Keratinocyte (primary cell): Measurements from ENCODE around the gene GRIK4. TPM values are rescaled to one million over a fixed set of nuclear protein-coding genes. Genes with fewer than 3 reads are reported as not detected.

Experiments
- DNase-seq: peaks from one replicate; pipeline ENCODE4 v3.0.0-alpha.2; 2011; ENCODE audit warnings: low read depth, missing footprints, low spot score
- FAIRE-seq: peaks from 2 replicates; lab custom pipeline; 2011; peaks lifted over from hg19 to GRCh38; lab: Jason Lieb, UNC
- H2AFZ ChIP-seq: 2 replicates; pipeline ENCODE4 v1.6.0; 2012; ENCODE audit warnings: low read length, control low read depth, inconsistent platforms; ENCODE audit not compliant: control insufficient read depth
- H3K27ac ChIP-seq: 2 replicates; pipeline ENCODE4 v1.5.1; 2011; ENCODE audit warnings: low read length; ENCODE audit not compliant: control insufficient read depth, insufficient read depth
- H3K27me3 ChIP-seq: 3 replicates; pipeline ENCODE4 v1.6.0; 2011; ENCODE audit warnings: low read length; ENCODE audit not compliant: control insufficient read depth, insufficient read depth; ENCODE audit errors: extremely low read depth
- H3K36me3 ChIP-seq, 2 experiments: 2 replicates in 1 of 2; 3 replicates in 1 of 2; pipeline ENCODE4 v1.5.1; 2011; ENCODE audit warnings: low read length in 2 of 2, mild to moderate bottlenecking in 1 of 2; ENCODE audit not compliant: control insufficient read depth in 2 of 2, insufficient read depth in 2 of 2; ENCODE audit errors: extremely low read depth in 1 of 2
- H3K4me1 ChIP-seq: 3 replicates; pipeline ENCODE4 v1.5.1; 2011; ENCODE audit warnings: low read length; ENCODE audit not compliant: control insufficient read depth, insufficient read depth; ENCODE audit errors: extremely low read depth
- H3K4me2 ChIP-seq: 3 replicates; pipeline ENCODE4 v1.6.0; 2011; ENCODE audit warnings: low read depth, low read length; ENCODE audit not compliant: control insufficient read depth, insufficient read depth; ENCODE audit errors: extremely low read depth
- H3K4me3 ChIP-seq, 3 experiments: fragments of 200-600 bp in 1 of 3; sonication (generic) in 1 of 3; 2 replicates in 2 of 3; 3 replicates in 1 of 3; pipeline ENCODE4 v1.5.1; 2011 to 2016; ENCODE audit warnings: low read length in 3 of 3, mild to moderate bottlenecking in 3 of 3, control low read depth in 2 of 3, inconsistent platforms in 1 of 3, low read depth in 1 of 3, mixed read lengths in 1 of 3, mixed run types in 1 of 3, moderate library complexity in 1 of 3; ENCODE audit not compliant: control insufficient read depth in 2 of 3, insufficient read depth in 2 of 3; ENCODE audit errors: extremely low read depth in 1 of 3
- H3K79me2 ChIP-seq: 2 replicates; pipeline ENCODE4 v1.6.0; 2012; ENCODE audit warnings: low read length; ENCODE audit not compliant: control insufficient read depth, insufficient read depth
- H3K9ac ChIP-seq: 3 replicates; pipeline ENCODE4 v1.6.0; 2011; ENCODE audit warnings: low read length; ENCODE audit not compliant: control insufficient read depth, insufficient read depth; ENCODE audit errors: extremely low read depth
- H3K9me1 ChIP-seq: 3 replicates; pipeline ENCODE4 v1.6.0; 2011; ENCODE audit warnings: low read length; ENCODE audit not compliant: control insufficient read depth, insufficient read depth; ENCODE audit errors: extremely low read depth
- H3K9me3 ChIP-seq: 2 replicates; pipeline ENCODE4 v1.5.1; 2012; ENCODE audit warnings: low read depth, low read length; ENCODE audit not compliant: control insufficient read depth
- H4K20me1 ChIP-seq: 3 replicates; pipeline ENCODE4 v1.6.0; 2011; ENCODE audit warnings: low read length; ENCODE audit not compliant: control insufficient read depth, insufficient read depth; ENCODE audit errors: extremely low read depth
- EZH2 ChIP-seq: IDR thresholded peaks from one replicate; pipeline ENCODE4 v1.6.1; 2012; ENCODE audit warnings: inconsistent platforms, mild to moderate bottlenecking, low read length, moderate library complexity
- dilution Hi-C: fragments of 300-500 bp; cut with MboI; formaldehyde crosslinking; loops from one replicate; pipeline ENCODE4 v1.7.0; 2020; ENCODE audit warnings: low sequenced_read_pairs; ENCODE audit not compliant: extremely low pct_ligation_motif_present
- polyA plus RNA-seq, 5 experiments: library from polyadenylated mRNA; depleted of rRNA in 3 of 5; stranded (reverse) in 3 of 5; stranded (forward) in 1 of 5; unstranded in 1 of 5; fragments of >200 nt; gene quantifications; 1 replicate in 1 of 5; 2 replicates in 3 of 5; 3 replicates in 1 of 5; pipeline versions ENCODE4 v1.2.1 to v1.2.3, GENCODE V29; 2011 to 2012; ENCODE audit warnings: missing spikeins in 2 of 5, low read depth in 1 of 5, low replicate concordance in 1 of 5
- TF ChIP-seq, protein P1 (sequence below), 3 experiments: IDR thresholded peaks in 1 of 3; conservative IDR thresholded peaks in 1 of 3; optimal IDR thresholded peaks in 1 of 3; 2 replicates in 2 of 3; 3 replicates in 1 of 3; pipeline versions ENCODE3 to v1.5.1; 2011; ENCODE audit warnings: low read length in 3 of 3, mild to moderate bottlenecking in 3 of 3, moderate library complexity in 2 of 3, control low read depth in 1 of 3, inconsistent platforms in 1 of 3; ENCODE audit not compliant: insufficient read depth in 2 of 3; ENCODE audit errors: extremely low read depth in 1 of 3

The GRIK4 gene
- polyA plus RNA-seq, 1 donor (not counting 4 experiments of a cell fraction or from before 2014, with no cell fraction given): not detected

DNA sequence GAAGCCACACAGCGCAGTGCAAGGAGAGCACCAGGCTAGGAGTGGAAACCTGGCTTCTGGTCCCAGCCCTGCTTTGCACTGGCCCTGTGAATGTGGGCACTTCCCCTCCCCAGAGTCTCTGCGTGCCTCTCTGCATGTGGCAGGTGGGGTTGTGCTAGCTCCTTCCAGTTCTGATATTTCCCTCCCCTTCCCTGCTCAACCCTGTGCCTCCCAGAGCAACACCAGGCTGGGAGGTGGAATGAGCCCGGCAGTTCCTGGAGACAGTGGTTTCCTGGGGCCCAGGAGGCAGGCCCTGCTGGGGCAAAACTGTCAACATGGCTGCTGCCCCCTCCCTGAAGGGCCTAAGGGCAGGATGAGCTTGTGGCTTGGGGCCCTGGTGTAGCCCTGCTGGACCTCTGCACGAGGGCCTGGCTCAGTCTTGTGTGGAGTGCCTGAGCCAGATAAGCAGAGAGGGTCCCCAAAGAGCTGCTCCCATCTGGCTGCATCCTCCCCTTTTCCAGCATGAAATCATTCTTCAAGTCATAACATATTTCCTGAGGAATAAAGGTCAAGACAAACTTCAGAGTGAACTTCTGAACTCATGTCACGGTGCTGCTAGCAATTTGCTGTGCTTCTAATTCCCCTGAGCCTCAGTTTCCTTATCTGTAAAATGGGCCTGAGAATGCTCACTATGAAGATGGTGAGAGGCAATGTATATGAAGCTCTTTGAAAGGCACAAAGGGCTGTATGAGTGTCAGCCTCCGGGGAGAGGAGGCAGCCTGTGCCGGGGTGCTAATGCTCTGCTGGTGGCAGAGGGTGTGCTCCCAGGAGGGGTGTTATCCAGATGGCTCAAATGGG is 116.0 kb downstream of the GRIK4 start:
- Histone ChIP-seq H3K27me3 (peaks cover 3% of the 10 kb centered on the region), H3K36me3 (no peaks in the 10 kb centered on the region), H3K9ac (no peak overlapping the region), H4K20me1 (no peaks in the 10 kb centered on the region), H3K4me1 (no peaks in the 10 kb centered on the region), H3K79me2 (no peaks in the 10 kb centered on the region), H3K4me3 (no peak overlapping the region), H3K9me3 (no peaks in the 10 kb centered on the region), H3K9me1 (no peaks in the 10 kb centered on the region), H3K27ac (no peak overlapping the region), H2AFZ (no peak overlapping the region), H3K4me2 (no peak overlapping the region)
- TF ChIP-seq EZH2: no peak
- TF ChIP-seq, protein P1, sequence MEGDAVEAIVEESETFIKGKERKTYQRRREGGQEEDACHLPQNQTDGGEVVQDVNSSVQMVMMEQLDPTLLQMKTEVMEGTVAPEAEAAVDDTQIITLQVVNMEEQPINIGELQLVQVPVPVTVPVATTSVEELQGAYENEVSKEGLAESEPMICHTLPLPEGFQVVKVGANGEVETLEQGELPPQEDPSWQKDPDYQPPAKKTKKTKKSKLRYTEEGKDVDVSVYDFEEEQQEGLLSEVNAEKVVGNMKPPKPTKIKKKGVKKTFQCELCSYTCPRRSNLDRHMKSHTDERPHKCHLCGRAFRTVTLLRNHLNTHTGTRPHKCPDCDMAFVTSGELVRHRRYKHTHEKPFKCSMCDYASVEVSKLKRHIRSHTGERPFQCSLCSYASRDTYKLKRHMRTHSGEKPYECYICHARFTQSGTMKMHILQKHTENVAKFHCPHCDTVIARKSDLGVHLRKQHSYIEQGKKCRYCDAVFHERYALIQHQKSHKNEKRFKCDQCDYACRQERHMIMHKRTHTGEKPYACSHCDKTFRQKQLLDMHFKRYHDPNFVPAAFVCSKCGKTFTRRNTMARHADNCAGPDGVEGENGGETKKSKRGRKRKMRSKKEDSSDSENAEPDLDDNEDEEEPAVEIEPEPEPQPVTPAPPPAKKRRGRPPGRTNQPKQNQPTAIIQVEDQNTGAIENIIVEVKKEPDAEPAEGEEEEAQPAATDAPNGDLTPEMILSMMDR (optimal IDR thresholded peaks at IDR 0.05 in 1 of 3, IDR thresholded peaks at IDR 0.05 in 1 of 3, conservative IDR thresholded peaks at IDR 0.05 in 1 of 3; ENCODE audit: extremely low read depth in 1 of 3, insufficient read depth in 2 of 3, low read length in 3 of 3): no peak
- DNase-seq (no peak), FAIRE-seq (no peak)
- dilution Hi-C loops: no loop called here

DNA sequence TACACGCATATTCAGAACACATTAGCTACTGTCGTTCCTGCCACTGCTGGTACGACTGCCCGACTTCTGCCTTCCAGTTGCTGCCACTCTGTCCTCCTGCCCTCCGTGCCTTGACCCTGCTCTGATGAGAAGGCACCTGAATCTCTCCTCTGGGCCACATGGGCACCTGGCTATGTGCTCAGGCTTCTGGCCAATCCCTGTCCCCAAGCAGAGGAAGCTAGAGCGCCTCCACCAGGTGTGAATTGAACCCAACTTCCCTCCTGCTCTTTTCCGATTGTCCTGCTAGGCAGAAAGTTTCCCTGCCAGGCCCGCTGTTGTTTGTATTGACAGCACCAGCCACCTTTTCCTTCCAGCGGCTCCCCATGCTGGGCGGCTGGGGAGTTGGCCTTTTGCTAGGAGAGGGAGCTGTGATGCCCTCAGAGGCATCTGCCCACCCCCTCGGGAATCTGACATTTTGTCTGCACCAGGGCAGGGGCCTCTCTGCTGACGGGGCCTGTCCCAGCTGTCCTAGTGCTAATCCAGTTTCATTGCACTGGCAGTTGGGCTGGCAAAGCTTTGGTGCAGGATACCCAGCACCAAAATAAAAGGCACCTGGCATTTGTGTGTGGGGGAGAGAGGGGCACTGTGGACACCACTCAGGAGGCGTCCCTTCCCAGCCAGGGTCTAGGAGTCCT is 118.0 kb downstream of the GRIK4 start:
- peaks cover 19% of the 10 kb centered on the region for H3K27me3 ChIP-seq
- H3K79me2 ChIP-seq: no peaks in the 10 kb centered on the region
- dilution Hi-C loops: no loop called here
- H3K27ac ChIP-seq: no peak overlapping the region
- H3K4me3 ChIP-seq: no peak overlapping the region
- H3K4me1 ChIP-seq: no peaks in the 10 kb centered on the region
- H3K9me3 ChIP-seq: no peaks in the 10 kb centered on the region
- DNase-seq: no peak
- H3K9me1 ChIP-seq: no peaks in the 10 kb centered on the region
- no peaks in the 10 kb centered on the region for H4K20me1 ChIP-seq
- no peak overlapping the region for H2AFZ ChIP-seq
- FAIRE-seq: no peak
- H3K9ac ChIP-seq: no peak overlapping the region
- no peaks in the 10 kb centered on the region for H3K36me3 ChIP-seq
- H3K4me2 ChIP-seq: no peak overlapping the region
- TF ChIP-seq, protein P1 (optimal IDR thresholded peaks at IDR 0.05 in 1 of 3, IDR thresholded peaks at IDR 0.05 in 1 of 3, conservative IDR thresholded peaks at IDR 0.05 in 1 of 3; ENCODE audit: extremely low read depth in 1 of 3, insufficient read depth in 2 of 3, low read length in 3 of 3): no peak
- TF ChIP-seq EZH2: no peak
